Uterus (tissue), 4 donors: ENCODE measurements around the gene ESYT1. TPM values are rescaled to one million over a fixed set of nuclear protein-coding genes. Genes with fewer than 3 reads are reported as not detected.

Experiments
- DNase-seq, 2 donors: peaks; one replicate each; pipeline ENCODE4 v3.0.0-alpha.2; 2019 to 2020
- H3K27ac ChIP-seq, 2 donors: fragments of 200-600 bp; sonication (generic); 1 replicate in 1 of 2; 2 replicates in 1 of 2; pipeline ENCODE4 v1.5.1; 2016 to 2018
- H3K27me3 ChIP-seq, 2 donors: fragments of 200-600 bp; sonication (generic); one replicate each; pipeline ENCODE4 v1.5.1; 2018 to 2019; ENCODE audit warnings: control low read depth in 1 of 2
- H3K36me3 ChIP-seq, 2 donors: fragments of 200-600 bp; sonication (generic); one replicate each; pipeline ENCODE4 v1.5.1; 2019; ENCODE audit warnings: control low read depth in 1 of 2
- H3K4me1 ChIP-seq, 2 donors: fragments of 200-600 bp; sonication (generic); one replicate each; pipeline ENCODE4 v1.5.1; 2018 to 2019; ENCODE audit warnings: control low read depth in 1 of 2
- H3K4me3 ChIP-seq, 2 donors: fragments of 200-600 bp; sonication (generic); 1 replicate in 1 of 2; 2 replicates in 1 of 2; pipeline ENCODE4 v1.5.1; 2018 to 2019; ENCODE audit warnings: mild to moderate bottlenecking in 1 of 2
- H3K9me3 ChIP-seq, 2 donors: fragments of 200-600 bp; sonication (generic); one replicate each; pipeline ENCODE4 v1.5.1; 2019; ENCODE audit warnings: control low read depth in 1 of 2
- POLR2A ChIP-seq, 2 donors: fragments of 450-650 bp; IDR thresholded peaks; one replicate each; pipeline ENCODE4 v1.6.1; 2016; ENCODE audit warnings: antibody characterized with exemption in 2 of 2, mild to moderate bottlenecking in 1 of 2, moderate library complexity in 1 of 2
- intact Hi-C: fragments of 100-400 bp; cut with DNase I; formaldehyde crosslinking; loops from one replicate; pipeline ENCODE4 v1.15.1; 2023; ENCODE audit warnings: low total_unique reads
- total RNA-seq, 4 donors: library from RNA; depleted of rRNA in 3 of 4; stranded (reverse); fragments of >200 nt in 3 of 4; gene quantifications; one replicate each; pipeline versions ENCODE4 v1.1.0 to v1.2.4, GENCODE V29; 2014 to 2023
- TF ChIP-seq, protein P1 (sequence below), 4 experiments: fragments of 200-600 bp in 2 of 4; fragments of 450-650 bp in 2 of 4; sonication (generic) in 2 of 4; IDR thresholded peaks; one replicate each; pipeline ENCODE4 v1.5.1; 2016 to 2019; ENCODE audit warnings: antibody characterized with exemption in 4 of 4, mild to moderate bottlenecking in 2 of 4, moderate library complexity in 1 of 4
- donor health status: DM: yes; HTN: yes; CAD: no.

The ESYT1 gene
- total RNA-seq, 4 donors from 2014 or later, result 98.4 to 203 (median 134) TPM

DNA sequence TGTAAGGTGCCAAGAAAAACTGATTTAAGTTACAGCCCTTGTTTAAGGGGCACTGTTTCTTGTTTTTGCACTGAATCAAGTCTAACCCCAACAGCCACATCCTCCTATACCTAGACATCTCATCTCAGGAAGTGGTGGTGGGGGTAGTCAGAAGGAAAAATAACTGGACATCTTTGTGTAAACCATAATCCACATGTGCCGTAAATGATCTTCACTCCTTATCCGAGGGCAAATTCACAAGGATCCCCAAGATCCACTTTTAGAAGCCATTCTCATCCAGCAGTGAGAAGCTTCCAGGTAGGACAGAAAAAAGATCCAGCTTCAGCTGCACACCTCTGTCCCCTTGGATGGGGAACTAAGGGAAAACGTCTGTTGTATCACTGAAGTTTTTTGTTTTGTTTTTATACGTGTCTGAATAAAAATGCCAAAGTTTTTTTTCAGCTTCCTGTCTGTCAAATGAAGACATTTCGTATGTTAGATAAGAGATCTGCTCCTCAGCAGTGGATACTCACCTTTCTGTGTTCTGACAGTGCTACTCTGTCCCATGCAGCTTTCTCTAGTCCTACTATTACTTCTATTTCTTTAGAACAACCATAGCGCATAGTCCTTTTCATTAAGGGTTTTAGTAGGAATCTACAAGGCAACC, 24.9 kb upstream of the ESYT1 start:
- H3K4me1 ChIP-seq, result peaks cover 0 to 7% of the 10 kb centered on the region in 2 donors
- H3K4me3 ChIP-seq, result peak overlapping the region; percentile 86 to 89
- no peaks in the 10 kb centered on the region for H3K27me3 ChIP-seq
- intact Hi-C loops, result no loop called here
- TF ChIP-seq, protein P1, sequence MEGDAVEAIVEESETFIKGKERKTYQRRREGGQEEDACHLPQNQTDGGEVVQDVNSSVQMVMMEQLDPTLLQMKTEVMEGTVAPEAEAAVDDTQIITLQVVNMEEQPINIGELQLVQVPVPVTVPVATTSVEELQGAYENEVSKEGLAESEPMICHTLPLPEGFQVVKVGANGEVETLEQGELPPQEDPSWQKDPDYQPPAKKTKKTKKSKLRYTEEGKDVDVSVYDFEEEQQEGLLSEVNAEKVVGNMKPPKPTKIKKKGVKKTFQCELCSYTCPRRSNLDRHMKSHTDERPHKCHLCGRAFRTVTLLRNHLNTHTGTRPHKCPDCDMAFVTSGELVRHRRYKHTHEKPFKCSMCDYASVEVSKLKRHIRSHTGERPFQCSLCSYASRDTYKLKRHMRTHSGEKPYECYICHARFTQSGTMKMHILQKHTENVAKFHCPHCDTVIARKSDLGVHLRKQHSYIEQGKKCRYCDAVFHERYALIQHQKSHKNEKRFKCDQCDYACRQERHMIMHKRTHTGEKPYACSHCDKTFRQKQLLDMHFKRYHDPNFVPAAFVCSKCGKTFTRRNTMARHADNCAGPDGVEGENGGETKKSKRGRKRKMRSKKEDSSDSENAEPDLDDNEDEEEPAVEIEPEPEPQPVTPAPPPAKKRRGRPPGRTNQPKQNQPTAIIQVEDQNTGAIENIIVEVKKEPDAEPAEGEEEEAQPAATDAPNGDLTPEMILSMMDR (IDR thresholded peaks at IDR 0.05), result no peak
- no peak for TF ChIP-seq POLR2A (IDR thresholded peaks at IDR 0.05)
- no peaks in the 10 kb centered on the region for H3K9me3 ChIP-seq
- H3K27ac ChIP-seq, result peak overlapping the region; percentile 82 to 88
- no peaks in the 10 kb centered on the region for H3K36me3 ChIP-seq
- no peak for DNase-seq

DNA sequence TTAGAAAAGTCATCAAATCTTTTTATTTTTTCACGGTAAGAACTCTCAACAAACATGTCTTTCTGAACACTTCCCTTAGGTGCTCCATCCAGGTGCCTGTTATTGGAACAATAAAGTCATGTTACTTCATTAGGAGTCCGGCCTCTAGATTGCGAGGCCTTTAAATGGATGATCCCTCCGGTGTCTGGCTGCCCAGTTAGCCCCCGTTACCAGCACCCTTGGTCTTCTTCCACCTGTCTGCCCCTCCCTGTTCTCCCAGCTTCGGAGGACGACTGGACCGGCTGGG, 24.3 kb upstream of the ESYT1 start:
- Histone ChIP-seq H3K27me3 (no peaks in the 10 kb centered on the region), H3K36me3 (no peaks in the 10 kb centered on the region), H3K4me3 (peak overlapping the region; percentile 86 to 89), H3K27ac (peak overlapping the region; percentile 82 to 88), H3K4me1 (peaks cover 0 to 7% of the 10 kb centered on the region in 2 donors), H3K9me3 (no peaks in the 10 kb centered on the region)
- no peak for DNase-seq
- TF ChIP-seq, protein P1 (IDR thresholded peaks at IDR 0.05), result no peak
- no peak for TF ChIP-seq POLR2A (IDR thresholded peaks at IDR 0.05)
- intact Hi-C loops, result no loop called here

DNA sequence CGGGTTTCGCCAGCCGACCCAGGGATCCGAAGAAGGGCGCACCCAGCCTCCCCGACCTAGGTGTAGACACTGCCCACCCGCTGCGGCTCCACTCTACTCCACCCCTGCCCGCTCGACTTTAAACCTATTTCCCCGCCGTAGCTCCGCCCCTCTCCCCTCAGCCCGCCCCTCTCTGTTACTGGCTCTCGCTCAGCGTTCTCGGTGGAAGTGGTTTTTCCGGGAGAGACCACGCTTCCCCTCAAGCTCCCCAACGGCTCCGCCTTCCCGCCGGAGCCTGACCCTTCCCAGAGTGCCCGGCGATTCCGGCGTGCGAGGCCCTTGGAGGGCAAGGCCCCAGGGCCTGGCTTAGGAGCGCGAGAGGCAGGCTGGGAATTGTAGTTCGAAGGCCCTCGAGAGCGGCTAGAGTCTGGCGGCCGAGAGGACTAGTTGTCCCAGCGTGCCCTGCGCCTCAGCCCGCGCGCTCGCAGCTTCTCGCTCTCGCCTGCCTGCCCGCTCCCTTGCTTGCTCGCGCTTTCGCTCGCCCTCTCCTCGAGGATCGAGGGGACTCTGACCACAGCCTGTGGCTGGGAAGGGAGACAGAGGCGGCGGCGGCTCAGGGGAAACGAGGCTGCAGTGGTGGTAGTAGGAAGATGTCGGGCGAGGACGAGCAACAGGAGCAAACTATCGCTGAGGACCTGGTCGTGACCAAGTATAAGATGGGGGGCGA, 23.8 kb upstream of the ESYT1 start, which contains the start of gene PA2G4:
Gene PA2G4, plus strand, starts transcription at position 451 of the 706 bp plus-strand sequence. Its CDS starts 179 bp downstream, at position 630.
- peak within 1 kb of the TSS; percentile 86 to 89 for H3K4me3 ChIP-seq
- no peaks in the 10 kb centered on the region for H3K27me3 ChIP-seq
- no peaks in the 10 kb centered on the region for H3K9me3 ChIP-seq
- intact Hi-C loops, result no loop called here
- no peaks in the 10 kb centered on the region for H3K36me3 ChIP-seq
- peak; percentile 97 to 98 for DNase-seq
- H3K4me1 ChIP-seq, result peaks cover 0 to 7% of the 10 kb centered on the region in 2 donors
- TF ChIP-seq, protein P1 (IDR thresholded peaks at IDR 0.05), result peak in 3 of 4 experiments; percentile 18 to 43 (median 19)
- peak; percentile 84 to 90 for TF ChIP-seq POLR2A (IDR thresholded peaks at IDR 0.05)
- H3K27ac ChIP-seq, result peak within 1 kb of the TSS; percentile 82 to 88

DNA sequence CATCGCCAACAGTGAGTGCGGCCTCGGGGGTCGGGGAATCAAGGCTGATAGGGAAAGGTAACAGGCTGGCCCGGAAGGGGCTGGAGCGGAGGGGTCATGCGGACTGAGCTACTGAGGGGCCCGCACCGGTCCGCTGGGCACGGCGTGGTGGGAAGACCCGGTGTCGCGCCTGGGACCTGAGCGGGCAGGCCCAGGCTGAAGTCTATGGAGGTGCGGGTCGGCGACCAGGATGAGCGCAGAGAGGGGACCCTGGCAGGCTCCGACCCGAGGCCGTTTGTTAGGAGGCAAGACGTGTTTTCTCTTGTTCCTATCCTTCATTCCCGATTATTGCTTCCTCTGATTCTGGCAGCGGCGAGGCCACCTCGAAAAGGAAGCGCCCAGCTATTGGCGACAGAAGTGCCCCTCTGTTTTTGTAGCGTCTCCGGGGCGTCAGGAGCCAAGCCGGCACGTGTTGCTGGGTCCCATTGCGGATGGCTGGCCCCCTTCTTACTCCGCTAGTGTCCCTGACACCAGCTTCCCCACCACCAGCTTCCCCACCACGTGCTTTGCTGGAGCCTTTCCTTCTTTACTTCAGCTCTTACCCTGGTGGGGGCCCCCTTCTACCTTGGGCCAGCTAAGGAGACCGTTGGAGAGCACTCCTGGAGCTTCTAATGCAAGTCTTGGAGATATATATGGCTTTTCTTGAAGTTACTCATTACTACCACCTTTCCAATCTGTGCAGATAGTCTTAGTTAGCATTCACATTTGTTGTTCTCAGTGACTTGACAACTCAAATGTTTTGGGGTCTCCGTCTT, 23.1 kb upstream of the ESYT1 start:
- Histone ChIP-seq H3K36me3 (no peaks in the 10 kb centered on the region), H3K9me3 (no peaks in the 10 kb centered on the region), H3K27me3 (no peaks in the 10 kb centered on the region), H3K27ac (peak overlapping the region; percentile 82 to 88), H3K4me1 (peaks cover 0 to 7% of the 10 kb centered on the region in 2 donors), H3K4me3 (peak overlapping the region; percentile 86 to 89)
- intact Hi-C loops, result no loop called here
- TF ChIP-seq POLR2A (IDR thresholded peaks at IDR 0.05), result no peak
- TF ChIP-seq, protein P1 (IDR thresholded peaks at IDR 0.05), result no peak
- no peak for DNase-seq

DNA sequence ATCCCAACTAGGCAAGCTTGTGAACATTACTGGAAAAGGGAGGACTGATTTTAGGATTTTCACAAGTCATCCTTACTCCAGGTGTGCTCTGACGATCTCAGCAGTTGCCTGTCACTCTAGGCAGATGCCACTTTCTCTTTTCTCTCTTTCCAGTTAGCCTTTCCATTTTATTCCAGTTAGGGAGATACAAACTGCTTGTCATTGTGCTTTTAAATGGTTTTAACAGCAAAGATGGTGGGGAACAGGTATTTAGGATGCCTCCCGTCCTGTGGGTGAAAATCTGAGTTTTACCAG, 22.5 kb upstream of the ESYT1 start:
- Histone ChIP-seq H3K36me3 (no peaks in the 10 kb centered on the region), H3K4me1 (peaks cover 0 to 7% of the 10 kb centered on the region in 2 donors), H3K9me3 (no peaks in the 10 kb centered on the region), H3K27ac (peak overlapping the region; percentile 82 to 88), H3K27me3 (no peaks in the 10 kb centered on the region), H3K4me3 (peak overlapping the region; percentile 86 to 89)
- DNase-seq, result no peak
- no peak for TF ChIP-seq POLR2A (IDR thresholded peaks at IDR 0.05)
- TF ChIP-seq, protein P1 (IDR thresholded peaks at IDR 0.05), result no peak
- intact Hi-C loops, result no loop called here
